Kidney capillary endothelial cell (primary cell): ENCODE data around the gene DENND1A.
"Not testable (repeated sequence)": the region's sequence is repeated elsewhere in the genome, so short reads cannot be mapped to it uniquely, and the experiment has no call there.

Experiments used
- DNase-seq: peaks from one replicate; pipeline ENCODE4 v3.0.0-alpha.2; 2018; ENCODE audit warnings: low spot score

The DENND1A gene

DNA sequence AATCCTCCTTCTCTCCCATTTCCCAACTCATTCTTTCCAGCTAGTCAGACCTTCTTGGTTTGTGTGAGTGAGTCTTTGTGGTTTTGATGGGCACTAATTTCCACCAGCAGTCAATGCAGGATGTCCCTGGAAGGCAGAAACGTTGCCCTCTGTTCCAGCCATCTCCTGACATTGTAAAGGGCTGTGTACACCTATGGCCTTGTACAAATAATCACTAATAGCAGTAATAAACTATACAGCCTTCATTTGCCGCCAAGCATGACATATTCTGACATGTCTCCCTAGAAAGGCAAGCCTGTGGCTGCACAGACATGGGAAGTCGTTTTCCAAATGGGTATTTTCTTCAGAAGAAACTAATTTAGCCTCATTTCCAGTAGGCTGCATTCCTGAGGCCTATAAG is 18.4 kb upstream of the DENND1A start:
- no peak for DNase-seq

DNA sequence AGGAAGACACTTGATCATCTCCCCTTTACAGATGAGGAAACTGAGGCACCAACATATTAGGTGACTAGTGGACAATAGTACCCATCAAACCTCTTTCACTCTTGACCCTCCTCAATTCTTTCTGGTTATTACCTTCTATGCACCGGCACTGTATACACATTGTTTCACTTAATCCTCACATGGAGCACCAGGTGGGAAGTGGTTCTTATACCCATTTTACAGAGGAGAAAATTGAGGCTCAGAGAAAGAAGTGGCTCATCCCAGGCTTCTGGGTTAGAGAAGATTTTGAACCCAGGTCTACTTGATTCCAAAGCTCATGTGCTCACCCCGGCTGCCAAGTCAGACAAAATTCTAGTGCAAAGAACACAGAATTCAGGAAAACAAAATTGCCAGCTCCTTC is 17.4 kb upstream of the DENND1A start:
- no peak for DNase-seq

DNA sequence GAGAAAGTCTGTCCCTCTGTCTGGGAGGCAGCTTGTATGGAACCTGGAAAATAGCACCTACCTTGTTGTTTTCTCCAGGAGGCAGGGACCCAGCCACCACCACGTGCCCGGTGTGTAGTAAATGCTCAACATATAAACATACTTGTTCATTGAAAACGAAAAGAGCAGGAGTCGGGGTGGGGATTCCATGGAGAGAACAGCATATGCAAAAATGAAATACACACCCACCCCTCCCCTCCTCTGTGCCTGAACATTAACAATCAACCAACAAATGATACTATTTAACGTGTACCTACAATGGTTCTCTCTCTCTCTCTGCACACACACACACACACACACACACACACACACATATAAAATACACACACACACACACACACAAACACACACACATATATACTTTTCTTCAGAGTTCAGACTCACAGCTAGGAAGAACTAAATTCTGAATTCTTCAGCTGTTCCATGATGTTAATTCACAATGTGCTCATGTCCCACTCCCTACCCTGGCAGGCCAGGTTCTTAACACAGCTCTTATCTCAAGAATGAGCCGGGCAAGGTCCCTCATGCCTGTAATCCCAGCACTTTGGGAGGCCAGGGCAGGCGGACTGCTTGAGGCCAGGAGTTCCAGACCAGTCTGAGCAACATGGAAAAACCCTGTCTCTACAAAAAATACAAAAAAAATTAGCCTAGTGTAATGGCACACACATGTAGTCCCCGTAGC is 16.3 kb upstream of the DENND1A start:
- no peak for DNase-seq

DNA sequence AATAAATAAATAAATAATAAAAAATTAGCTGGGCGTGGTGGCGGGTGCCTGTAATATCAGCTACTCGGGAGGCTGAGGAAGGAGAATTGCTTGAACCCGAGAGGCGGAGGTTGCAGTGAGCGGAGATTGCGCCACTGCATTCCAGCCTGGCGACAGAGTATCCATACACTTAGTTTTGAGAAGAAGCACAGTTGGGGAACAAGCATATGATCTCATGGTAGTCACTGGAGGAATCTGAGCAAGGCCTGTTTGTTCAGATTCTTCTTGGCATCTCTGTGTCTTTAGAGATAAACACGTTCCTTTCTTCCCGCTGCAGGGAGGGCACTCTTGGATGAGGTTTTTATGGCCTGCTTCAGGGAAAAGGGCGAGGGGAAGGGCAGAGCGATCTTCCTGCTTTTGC is 15.6 kb upstream of the DENND1A start:
- no peak for DNase-seq

DNA sequence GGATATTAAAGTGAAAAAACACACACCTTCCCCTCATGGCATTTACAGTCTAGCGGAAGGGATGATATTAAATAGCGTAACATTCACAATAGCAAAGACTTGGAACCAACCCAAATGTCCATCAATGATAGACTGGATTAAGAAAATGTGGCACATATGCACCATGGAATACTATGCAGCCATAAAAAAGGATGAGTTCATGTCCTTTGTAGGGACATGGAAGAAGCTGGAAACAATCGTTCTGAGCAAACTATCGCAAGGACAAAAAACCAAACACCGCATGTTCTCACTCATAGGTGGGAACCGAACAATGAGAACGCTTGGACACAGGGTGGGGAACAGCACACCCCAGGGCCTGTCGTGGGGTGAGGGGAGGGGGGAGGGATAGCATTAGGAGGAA is 14.5 kb upstream of the DENND1A start:
- not testable (repeated sequence) for DNase-seq

DNA sequence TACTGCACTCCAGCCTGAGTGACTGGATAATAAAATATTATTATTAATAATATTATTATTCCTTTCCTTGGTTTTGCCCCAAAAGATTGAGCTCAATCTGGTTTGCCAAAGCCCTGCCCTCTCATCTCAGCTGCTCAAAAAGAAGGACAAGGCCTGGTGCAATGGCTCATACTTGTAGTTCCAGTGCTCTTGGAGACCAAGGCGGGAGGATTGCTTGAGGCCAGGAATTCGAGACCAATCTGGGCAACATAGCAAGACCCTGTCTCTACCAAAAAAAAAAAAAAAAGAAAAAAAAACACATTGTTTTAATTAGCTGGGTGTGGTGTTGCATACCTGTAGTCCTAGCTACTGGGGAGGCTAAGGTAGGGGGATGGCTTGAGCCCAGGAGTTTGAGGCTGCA is 13.7 kb upstream of the DENND1A start:
- DNase-seq, result no peak

DNA sequence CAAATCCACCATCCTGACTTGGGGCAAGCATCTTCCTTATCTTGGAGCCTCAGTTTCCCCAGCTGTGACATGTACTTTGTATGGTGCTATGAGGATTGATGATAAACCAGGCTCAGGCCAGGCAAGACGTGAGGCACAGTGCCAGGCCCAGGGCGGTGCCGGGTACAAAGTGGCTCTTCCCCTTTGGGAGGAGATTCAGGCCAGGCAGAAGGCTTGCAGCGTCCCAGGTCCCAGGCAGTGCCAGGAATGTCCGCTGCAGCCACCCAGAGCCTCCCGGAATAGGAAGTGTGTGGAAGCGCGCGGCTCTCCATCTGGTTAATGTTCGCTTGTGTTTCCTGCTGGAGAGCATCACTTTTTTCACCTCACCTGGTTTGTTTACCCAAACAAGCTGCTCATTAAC is 12.6 kb upstream of the DENND1A start:
- no peak for DNase-seq

DNA sequence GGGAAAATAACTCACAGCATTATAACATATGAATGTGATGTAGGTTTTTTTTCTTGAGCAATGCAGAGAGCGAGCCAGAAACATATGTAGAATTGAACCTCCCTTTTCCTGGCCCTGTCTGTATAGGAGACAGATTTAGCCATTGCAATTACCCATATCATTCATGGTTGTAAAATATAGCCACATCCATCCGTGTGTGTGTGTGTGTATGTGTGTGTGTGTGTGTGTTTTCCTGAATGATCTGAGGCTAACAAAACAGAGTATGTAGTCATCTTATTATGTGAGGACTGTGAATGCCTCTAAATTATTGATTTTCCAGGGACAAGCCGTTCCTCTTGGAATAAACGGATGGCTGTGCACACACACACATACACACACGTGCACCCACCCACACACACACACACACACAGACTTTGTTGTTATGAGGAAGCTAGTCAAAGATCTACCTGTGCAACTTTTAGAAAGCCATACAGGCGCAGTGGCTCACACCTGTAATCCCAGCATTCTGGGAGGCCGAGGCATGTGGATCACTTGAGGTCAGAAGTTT is 11.7 kb upstream of the DENND1A start:
- DNase-seq, result no peak

DNA sequence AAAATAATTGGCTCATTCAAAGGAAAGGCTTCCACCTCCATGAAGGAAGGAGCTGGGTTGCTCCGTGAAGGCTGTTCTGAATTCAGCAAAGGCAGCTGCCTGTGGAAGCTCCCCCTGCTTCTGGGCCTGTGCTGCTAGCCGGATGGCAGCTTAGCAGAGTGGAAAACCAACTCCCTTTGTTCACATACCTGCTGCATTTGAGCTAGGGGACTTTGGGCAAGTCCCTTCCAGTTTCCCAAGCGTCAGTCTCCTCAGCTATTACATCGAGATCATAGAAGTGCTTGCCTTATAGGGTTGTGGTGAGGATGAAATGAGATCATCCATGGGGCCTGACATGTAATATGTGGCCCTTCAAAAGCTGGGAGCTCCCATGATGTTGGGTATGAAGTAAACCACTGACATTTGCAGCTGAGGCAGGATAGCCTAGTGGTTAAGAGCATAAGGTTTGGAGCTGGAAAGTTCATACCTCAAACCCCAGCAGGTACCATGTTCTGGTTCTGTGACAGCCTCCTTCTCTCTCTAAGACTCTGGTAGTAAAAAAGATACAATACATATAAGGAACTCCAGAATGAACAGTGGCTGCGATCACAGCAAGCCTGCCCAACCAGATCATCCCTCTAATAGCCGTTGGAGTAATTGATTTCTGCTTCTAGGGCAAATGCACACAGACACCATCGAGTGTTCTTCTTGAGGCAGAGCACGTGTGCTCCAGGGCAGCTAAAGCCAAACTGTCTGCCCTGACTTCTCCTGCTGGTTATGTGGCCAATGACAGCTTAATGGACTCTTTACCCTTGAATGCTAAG is 11.0 kb upstream of the DENND1A start:
- DNase-seq, result no peak

DNA sequence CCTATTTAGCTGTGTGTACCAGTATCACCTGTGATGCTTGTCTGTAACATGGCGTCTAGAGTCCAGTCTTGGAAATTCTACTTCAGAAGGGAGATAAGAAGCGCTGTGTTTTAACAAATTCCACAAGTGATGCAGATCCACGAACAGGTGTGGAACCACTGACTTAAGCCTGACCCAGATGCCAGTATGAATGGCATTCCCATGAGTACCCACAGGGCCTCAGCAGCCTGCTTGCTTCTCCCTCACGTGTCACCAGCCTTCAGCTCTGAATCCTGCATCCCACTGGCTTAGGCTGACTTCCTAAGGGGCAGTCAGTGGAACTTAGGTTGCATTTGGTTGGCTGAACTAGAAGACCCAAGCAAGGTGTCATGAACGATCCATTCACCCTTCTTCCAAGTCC is 8.5 kb upstream of the DENND1A start:
- DNase-seq, result no peak

DNA sequence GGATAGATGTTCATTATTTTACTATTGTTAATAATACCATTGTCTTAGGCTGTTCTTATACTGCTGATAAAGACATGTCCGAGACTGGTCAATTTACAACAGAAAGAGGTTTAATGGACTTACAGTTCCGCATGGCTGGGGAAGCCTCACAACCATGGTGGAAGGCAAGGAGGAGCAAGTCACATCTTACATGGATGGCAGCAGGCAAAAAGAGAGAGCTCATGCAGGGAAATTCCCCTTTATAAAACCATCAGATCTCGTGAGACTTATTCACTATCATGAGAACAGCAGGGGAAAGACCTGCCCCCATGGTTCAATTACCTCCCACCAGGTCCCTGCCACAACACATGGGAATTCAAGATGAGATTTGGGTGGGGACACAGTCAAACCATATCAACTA is 6.6 kb upstream of the DENND1A start:
- DNase-seq, result not testable (repeated sequence)

DNA sequence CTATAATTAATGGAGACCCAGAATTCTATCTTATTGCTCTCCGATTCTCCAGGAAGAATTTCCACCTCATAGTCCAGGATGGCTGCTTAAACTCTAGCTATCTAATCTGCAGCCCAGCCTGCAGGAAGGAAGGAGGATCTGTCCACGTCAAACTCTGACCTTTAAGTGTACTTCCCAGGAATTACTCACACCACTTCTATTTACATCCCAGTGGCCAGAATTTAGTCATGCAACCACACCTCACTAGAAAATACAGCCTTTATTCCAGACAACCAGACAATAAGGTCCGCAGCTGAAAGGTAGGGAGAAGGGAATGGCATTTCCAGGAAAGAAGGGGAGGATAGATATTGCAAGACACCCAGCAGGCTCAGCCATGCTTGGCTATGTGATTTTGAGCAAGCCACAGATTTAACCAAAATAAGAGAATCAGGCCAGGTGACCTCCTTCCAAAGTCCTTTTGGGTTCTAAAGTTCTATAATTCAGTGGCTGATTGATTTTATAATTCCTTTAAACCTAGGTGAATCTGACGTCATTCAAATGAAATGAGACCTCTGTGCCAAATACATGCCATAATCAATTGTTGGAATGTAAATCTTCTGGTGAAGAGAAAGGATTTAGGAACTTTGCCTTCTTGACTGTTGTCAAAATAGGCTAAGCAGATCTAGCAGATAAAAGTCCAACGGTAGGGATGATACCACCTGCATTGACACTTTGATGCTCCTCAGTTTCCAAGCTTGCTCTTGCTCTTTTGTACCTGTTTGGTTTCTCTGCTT is 3.7 kb upstream of the DENND1A start:
- peak; percentile 73 for DNase-seq

DNA sequence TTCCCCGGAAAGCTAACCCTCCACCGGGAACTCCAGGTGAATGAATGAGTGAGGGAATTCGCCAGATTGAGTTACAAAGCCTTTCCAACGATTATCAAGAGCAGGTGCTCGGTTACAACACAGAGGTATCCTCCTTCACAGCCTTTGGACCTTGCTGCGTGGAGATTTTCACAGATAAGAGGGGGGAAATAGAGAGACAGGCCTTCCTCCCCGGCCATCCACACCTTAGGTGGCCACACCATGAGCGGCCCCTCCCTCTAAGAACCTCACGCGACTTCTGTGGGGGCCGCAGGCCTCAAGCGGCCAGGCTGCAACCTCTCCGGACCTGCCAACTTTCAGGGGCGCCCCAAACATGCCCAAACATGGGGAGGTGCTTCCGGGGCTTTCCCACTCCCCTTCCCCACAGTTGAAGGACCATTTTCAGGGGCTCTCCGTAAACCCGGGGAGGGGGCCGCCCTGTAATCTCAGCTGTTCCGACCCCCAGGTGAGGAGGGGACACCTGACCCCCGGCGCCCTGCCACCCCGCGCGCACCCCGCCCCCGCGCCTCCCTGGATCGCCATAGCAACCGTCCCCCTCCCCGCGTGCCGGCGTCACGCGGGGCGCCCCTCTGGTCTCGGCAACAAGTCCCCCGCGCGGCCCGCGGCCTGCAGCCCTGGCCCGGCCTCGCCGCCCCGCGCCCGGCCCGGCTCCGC is 603 bp downstream of the DENND1A start:
- no peak for DNase-seq

DNA sequence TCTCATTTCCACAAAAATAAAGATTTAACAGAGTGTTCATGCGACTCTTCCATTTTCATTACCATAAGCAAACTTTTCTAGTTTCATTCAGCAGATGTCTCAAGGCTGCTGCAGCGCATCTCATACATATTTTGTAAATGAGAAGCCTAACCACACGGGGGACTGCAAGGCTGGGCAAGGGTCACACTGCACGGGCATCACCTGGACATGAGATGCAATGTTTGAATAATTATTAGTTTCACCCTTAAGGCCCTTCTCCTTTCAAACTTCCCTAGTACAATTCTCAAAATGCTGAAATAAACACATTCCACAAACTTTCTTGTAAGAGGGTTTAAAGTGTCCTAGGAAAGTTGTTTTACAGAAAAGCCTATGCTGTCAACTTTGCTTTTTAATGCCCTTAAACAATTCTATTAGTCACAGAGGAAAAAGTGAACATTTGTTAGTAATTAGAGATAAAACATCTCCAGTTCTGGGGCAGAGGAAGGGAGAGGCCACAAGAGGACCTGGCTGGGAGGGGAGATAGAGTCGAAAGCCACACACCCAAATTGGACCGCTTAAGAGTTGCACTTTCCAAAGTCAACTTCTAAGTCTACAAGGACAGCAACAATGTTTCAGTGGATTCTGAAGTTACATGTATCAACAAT is 1.3 kb downstream of the DENND1A start:
- DNase-seq, result no peak

DNA sequence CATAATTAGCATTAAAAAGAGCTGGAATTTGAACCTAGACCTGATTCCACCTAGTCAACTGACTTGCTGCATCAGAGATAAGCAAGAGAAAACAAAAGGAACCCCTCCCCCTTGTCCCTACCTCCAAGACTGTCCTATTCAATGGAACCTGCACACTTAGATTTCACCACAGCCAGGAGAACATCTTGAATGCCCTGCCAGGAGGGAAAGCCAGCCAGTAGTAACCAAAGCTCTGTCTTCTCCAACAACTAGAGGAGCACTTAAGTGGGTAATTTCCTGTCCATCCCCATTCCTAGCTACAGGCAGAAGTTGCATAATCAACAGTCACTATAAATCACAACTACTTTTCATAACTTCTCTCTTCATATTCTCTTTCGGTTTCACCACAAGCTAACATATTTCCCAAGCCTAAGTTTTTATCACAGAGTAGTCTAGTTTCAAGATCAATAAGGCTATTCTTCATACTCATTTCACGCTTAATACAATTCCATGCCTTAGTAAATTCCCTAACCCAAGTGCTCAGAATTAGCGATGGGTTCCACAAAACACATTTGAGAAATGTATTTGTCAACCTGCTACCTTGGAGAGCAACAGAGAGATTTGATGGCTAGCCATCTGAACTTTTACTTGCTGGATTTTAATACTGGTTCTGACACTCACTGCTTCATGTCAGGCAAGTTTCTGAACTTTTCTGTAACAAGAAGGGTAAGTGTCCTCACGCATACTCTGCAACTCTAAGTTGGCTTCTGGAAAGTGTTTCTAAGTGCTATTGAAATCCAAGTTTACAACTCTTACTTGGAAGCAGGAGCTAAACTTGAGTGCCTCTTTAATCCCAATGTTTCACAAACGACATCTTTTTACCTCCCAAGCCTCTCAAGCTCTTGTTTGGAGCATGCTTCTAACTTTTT is 2.0 kb downstream of the DENND1A start:
- no peak for DNase-seq

DNA sequence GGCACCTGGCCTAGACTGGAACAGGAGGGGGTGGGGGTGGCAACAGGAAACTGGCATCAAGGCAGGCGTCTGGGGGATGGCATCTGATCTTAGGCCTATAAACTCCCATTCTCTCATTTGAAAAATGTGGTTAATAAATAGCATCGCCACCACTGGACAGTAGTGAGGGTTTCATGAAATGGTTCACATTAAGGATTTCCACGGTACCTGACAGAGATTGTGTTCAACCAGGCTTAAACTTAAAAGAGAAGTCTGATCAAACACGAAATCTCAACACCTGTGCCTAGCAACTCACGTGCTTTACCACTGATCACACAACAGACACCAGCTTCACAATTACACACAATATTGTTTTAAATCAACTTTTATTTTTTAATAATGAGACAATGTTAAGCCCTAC is 3.0 kb downstream of the DENND1A start:
- DNase-seq, result no peak

DNA sequence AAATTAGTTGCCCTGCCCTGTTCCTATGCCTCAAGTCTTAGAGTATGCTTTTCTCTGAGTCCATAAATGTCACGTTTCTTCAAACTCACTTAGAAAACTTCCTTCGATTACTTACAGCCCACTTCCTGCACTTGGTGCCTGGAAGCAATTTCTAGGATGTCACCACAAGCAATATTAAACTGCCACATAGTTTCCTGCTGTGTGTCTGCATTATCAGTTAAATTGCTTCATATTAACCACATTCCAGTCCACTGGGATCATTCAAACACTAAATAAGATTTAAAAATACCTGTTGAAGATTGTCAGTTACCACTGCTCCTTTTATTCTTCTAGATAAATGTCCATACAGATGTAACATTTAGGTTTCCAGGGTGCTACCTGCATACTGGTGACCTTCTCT is 4.1 kb downstream of the DENND1A start:
- DNase-seq, result no peak

DNA sequence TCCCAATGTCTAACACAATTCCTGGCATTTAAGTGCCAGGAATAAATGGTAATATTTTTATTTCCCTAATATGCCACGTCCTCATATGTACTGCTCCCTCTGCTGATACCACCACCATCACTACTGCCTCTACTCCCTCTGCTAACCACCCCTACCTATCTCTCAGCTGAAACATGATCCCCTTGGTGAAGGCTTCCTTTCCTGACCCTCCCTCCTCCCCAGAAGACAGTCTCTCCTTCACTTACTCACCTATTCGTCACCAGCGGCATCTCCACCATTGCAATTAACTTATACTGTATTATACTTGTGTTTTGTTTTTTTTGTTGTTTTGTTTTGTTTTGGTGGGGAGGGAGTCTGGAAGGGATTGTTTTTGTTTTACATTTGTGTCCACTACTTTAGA is 4.8 kb downstream of the DENND1A start:
- DNase-seq, result no peak

DNA sequence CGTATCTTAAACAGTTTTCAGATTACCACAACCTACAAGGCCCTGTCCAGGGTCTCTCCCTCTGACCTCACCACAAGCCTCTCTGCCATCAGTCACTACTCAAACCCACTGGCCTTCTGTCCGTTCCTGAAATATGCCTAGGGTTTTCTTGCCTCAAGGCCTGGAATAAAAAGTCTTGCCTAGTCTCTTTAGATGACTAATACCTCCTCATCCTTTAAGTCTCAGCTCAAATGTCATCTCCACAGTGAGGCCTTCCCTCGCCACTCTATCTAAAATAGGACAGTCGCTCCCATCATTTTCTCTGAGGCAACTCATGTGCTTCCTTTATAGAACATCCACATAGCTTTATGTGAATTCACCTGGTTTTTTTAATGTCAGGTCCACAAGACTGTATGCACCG is 5.2 kb downstream of the DENND1A start:
- no peak for DNase-seq

DNA sequence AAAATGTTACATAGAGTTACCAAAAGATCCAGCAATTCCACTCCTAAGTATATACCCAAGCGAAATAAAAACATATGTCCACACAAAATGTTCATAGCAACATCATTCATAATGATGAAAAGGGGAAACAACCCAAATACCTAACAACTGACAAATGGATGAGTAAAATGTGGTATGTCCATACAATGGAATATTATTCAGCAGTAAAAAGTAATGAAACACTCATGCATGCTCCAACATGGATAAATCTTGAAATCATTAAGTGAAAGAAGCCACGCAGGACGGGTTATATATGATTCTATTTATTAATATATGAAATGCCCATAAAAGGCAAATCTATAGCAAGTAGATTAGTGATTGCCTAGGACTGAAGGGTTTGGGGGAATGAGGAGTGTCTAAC is 6.0 kb downstream of the DENND1A start:
- DNase-seq, result no peak

DNA sequence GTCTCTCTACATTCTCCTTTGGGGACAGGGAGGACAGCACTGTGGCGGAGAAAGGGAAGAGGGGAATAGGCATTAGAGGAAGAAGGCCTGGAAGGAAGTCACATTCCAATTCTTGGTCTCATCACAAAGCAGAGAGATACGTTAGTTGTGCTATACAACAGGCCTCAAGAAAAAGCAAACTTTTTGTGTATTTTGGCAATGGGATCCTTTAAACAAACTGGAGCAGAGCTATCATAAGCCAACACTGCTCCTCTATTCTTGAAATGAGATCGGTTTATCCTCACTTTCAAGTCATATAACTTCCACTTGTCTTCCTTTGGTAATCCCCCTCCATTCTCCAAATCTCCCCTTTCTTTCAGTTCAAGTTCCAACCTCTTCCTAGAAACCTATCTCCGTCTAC is 6.5 kb downstream of the DENND1A start:
- no peak for DNase-seq
